Activated CD4-positive, alpha-beta T cell treated with anti-CD3 and anti-CD28 coated beads, Interleukin-2, Interleukin-6, amounts not matched to agents 100 ng/mL and 50 ng/mL, durations not matched to agents 16 hours and 8 hours (primary cell): ENCODE results near the gene NGB.

ENCODE experiments used
- DNase-seq: peaks from one replicate; pipeline ENCODE4 v3.0.0-alpha.2; 2020

NGB gene

DNA sequence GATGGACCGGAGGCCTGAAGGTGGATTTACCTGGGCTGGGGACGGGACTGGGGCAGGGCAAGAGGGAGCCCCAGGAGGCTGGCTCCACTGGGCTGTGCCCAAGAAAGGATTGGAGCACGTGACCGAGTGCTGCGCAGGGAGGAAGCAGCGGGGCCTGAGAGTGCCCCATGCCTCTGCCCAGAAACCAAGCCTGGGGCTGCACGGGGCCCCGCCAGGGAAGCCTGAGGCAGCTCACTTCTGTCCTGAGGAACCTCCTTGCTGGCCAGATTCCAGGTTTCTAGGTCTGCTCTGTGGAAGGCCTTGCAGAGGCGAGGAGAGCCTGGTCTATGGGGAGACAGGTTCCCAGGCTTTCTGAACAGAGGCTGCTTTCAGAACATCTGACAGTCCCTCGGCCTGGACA, 10.4 kb downstream of the NGB start:
- DNase-seq, result no peak

DNA sequence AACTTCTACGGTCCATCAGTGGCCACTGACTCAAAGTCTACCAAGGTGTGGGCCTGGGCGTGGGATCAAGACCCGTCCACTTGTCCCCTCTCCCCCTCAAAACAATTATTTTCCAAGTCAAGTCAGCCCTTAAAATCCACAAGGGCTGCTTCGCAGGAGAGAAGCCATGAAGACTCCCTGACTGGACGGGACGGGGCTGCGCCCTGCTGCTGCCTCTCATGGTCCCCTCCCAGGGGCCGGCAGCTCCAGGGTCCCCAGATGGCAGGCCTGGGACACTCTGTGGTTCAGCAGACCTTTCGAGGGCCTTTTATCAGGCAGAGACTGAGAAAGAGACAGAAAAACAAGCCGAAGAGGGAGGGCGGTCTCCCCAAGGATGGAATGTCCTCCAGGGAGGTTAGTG, 10.8 kb downstream of the NGB start:
- no peak for DNase-seq

DNA sequence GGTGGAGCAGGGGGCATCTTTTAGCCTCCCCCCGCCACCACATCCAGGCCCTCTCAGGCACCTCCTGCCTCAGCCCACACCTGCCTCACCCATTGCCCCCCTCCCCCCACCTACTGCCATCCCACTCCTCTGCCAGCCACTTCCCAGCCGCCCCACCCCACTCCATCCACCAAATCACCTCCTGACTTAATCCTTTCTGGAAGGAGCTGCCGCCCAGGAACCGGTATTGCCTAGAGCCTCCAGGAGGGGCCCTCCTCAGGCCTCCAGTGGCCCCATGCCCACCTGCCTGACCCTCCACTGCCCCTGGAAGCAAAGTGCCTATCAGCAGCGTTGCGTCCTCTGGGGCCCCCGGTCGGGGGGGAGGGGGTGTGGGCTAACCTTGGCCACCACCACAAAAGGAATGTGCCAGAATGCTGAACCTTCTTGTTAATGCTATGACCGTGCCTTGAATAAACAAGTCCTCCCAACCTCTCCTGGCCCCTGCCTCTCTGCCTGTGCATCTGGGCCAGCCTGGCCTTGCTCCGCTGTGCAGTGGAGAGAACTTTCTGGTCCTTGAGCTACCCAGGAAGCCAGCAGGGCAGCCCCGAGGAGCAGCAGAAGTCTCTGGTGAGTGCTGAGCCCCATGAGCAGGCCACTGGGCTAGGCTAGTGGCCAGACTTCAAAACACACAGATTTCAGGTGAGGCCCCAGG, 11.8 kb downstream of the NGB start:
- DNase-seq, result no peak

DNA sequence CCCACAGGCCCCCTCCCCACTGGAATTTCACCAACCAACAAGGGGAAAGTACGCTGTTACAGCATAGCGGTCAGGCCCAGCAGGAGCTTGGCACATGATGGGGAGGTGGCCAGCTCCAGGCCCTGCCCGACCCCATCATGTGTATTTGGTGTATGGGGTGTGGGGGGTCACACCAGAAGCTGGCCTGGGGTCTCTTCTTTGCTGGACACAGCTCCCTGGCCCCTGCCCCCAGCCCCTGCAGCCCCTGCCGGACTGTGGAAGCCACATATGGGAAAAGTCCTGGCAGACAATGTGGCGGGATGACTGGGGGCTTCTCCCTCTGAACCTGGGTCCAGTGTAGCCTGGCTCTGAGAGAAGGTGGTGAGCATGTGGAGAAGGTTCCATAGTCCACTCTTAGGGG, 12.4 kb downstream of the NGB start:
- DNase-seq, result no peak

DNA sequence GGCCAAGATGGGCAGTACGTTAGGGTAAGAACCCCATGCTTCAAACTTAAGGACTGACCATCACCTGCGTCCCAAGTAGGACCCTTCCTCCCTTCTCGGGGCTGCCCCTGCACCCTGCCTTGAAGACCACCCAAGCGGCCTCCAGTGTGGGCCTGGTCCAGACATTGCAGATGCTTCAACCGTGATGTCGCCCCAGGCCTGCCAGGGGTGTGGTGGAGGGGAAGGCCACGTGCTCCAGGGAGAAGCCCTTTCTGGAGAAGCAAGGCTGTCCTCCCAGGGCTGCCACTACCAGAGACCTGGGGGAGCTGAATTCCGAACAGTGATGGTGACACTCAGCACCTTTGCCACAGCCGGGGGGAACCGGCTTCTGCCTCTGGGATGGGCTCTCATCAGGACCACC, 13.3 kb downstream of the NGB start:
- DNase-seq, result no peak

DNA sequence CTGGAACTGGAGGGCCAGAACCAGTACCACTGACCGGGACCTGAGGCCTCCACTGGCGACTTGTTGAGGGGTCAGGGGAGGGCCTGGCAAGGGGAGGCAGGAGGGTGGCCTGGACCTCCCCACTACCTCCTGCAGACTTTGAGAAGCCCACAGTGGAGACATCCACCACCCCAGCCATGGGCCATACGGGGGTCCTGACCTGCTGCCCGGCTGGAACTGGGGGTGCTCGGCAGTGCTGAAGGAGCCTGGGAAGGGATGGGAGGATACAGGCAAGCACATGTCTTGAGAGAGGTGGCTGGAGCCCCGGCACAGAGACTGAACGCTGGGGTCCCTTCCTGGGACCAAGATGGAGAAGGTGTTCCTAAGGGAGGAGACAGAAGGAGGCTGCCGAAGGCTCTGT, 14.3 kb downstream of the NGB start:
- no peak for DNase-seq

DNA sequence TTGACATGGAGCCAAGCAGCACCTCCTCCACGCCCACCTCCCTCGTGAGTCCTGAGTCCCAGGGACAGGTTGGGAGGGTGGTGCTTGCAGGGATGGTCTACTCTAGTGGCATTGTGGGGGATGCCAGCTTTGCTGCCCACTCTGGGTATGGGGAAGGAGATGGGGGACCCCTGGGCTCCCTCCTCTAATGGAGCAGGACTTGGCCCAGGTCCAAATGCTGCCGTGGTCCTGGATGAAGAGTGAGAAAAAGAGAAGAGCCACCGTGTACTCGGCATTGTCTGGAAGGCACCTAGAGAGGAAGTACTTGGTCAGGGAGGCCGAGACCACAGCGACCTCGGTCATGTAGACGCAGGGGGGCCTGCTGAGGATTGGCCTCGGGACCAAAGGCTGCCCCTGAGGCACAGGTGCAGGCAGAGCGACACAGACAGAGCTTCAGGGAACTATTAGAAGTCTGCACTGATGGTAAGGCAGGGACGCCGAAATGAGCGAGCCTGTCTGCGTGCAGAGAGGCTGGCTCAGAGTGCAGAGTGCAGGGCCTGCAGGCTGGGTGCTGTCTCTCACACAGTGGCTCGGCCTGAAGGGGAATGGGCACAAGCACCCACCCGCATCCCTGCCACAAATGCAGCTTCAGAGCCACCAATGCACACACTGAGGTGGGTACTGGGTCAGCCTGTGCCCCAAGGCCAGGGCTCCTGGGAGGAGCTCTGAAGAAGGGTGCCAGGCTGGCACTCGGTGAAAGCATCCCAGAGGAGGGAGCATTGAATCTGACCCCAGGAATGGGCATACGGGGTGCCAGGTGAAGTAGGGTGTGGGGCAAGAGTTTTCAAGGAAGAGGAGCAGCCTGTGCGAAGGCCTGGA, 17.4 kb downstream of the NGB start:
- DNase-seq, result no peak

DNA sequence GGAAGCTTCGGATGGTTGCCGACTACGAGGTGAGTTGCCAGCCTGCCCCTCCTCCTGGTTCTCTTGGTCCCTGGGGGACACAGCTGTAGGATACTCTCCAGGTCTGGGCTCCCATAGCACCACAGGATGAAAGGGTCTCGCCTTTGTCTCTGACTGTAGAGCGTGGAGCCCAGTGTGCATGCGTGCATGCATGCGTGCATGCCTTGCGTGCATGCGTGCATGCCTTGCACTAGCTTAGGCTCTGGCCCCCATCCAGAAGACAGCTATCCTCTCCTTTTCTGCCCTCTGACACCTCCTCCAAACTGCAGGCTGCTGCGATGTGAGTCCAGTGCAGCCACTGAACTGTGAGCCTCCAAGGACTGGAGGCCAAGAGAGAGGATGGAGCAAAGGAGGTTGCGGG, 19.1 kb downstream of the NGB start:
- no peak for DNase-seq

DNA sequence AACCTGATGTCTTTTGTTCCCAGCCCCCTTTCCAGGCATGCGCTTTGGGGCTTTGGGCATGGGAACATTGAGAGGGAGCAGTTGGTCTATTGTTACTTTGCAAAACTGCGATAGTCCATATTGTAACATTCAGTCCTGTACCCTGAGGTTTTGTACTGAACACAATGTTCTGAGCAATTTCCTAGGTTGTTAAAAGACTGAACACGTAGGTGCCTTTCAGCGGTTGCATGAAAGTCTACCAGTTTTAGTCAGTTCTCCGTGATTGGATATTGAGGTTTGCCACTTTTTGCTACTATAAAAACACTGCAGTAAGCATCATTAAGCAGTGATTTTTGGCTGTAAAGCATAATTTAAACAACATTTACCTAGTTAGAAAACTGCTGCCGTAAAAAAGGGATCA, 20.1 kb downstream of the NGB start:
- no peak for DNase-seq

DNA sequence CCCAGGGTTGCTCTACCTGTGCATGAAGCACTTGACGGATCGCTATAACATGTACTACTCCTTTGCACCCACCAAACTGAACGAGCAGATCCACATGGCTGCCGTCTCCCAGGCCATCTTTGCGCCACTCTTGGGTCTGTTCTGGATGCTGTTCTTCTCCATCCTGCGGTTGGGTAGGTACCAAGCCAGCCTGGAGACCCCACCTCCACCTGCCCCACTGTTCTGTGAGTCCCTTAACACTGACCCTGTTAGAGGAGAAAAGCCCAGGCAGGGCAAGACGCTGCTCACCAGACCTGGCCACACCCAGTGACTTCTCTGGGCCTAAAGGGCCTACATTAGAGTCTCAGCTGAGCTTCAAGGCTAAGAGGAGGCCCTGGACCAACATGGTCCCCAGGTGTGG, 21.7 kb downstream of the NGB start:
- no peak for DNase-seq

DNA sequence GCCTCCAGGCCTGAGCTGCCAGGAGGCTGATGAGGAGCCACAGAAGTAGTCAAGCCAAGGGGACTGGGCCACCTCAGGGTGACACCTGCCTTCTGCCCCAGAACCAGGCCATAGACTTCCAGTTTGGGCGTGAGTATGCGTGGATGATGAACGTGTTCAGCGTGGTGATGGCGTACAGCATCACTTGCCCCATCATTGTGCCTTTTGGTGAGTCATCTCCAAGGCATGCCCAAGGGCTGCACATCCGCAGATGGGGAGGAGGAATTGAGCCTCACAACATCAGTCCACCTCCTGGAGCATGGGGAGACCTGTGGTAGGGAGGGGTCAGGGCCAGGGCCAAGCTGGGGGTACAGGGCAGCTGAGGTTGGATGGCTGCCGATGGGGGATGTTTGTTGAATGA, 22.3 kb downstream of the NGB start:
- DNase-seq, result no peak

DNA sequence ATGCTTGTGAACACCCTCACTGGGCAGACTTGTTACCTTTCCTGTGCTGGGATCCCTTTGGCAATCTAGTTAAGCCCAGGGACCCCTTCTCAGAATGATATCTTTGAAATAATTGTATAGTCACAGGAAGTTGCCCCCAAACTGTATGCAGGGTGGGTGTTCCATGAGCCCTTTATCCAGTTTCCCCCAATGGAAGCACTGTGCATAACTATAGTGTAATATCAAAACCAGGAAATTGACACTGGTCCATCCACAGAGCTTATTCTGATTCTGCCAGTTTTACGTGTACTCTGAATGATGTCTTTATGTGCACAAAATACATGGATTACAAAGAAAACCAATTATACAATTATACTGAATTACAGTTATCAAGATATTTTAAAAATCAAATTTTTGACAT, 24.2 kb downstream of the NGB start:
- DNase-seq, result no peak

DNA sequence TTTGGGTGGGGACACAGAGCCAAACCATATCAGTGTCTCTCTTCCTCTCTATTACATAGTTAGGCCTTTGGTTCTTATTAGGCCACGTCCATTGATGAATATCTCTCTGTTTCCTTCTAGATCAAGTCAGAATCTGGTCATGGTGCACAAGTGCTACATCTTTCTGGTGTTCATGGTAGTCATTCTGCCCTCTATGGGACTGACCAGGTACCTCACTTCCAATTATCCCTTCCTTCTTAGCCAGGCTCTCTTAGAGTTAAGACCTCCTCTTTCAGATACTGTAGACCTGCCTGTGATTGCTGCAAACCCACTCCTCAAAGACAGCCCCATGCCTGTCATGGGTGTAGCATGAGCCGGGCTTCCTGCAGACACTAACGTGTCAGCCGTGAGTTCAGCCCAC, 25.2 kb downstream of the NGB start:
- no peak for DNase-seq

DNA sequence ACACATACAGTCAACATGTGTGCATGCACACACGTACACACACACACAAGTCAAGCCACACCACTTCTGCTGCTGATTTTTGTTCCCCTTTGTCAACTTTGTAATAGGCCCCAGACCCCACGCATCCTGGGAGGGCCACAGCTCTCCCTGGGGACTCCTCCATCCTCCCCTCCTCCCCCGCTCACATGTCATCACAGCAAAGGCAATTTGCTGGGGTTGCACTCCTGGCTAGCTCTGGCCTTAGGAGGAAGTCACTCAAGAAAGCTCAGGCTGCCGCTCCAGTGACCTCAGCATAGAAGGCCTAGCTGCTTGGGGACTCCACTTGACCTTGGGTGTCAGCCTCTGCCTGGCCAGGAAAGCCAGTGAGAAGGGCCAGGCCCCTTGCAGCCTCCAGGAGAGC, 27.2 kb downstream of the NGB start:
- no peak for DNase-seq

DNA sequence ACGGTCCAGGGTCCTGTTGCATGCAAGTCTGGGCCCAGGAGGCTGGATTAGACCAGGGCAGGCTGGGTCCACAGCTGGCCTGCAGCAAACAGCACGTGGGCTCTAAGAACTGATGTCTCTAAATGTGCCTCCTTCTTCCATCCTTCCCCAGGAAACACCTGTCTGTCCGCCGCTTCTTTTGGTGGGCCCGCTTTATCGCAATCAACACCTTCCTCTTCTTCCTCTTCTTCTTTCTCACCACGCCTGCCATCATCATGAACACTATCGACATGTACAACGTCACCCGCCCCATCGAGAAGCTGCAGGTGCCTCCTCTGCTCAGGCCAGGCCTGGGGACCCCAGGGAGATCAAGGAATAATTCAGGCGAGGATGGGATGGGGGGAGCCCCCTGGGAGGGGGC, 28.3 kb downstream of the NGB start:
- DNase-seq, result no peak

DNA sequence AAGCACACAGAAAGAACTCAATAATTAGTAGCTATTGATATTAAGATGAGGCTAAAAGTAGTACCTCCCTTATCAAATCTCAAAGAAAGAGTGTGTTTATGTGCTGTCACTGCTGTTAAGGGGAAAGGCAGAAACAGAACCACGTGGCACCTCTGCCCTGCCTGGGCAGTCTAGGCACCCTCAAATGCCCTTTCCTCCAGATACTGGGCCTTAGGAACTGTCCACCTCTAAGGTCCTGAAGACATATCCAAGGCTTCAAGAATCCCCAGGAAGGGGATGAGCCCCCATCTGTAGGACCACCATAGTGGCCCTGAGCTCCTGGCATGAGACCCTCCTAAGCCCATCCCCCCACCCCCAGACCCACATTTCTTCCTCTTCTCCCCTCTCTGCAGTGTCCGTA, 29.1 kb downstream of the NGB start:
- DNase-seq, result no peak

DNA sequence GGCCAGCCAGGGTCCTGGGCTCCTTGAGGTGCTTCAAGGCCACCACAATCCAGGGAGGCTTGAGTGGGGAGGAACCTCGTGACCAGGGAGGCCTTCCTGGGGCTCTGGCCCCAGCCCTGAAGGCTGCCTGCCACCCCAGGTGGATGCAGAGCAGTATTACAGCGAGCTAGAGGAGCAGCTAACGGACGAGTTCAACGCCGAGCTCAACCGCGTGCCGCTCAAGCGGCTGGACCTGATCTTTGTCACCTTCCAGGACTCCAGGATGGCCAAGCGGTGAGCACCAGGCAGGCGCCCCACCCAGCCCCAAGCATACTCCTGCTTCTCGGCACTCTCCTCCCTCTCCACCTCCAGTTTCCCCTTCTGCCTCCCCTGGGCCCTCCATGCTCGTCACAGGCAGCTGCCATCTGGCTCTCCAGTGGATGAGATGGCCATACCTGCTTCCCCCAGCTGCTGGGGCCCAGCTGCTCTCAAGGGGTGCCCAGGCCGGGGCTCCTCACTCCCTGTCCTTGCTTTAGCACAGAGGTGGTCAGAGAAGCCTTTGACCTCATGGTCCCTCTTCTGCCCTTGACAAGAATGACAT, 30.6 kb downstream of the NGB start:
- DNase-seq, result no peak

DNA sequence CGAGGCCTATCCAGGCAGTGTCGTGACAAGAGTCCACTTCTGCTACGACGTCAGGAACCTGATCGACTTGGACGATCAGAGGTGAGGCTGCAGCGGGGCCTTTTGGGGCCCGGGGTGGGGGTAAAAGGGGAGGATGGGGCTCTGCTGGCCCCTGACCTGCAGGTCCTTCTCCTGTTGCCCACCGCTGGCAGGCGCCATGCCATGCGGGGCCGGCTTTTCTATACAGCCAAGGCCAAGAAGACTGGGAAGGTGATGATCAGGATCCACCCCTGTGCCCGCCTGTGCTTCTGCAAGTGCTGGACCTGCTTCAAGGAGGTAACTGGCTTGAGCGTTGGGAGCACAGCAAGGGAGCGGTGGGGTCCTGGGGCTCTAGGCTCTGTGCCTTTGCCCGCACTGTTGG, 31.6 kb downstream of the NGB start:
- no peak for DNase-seq

DNA sequence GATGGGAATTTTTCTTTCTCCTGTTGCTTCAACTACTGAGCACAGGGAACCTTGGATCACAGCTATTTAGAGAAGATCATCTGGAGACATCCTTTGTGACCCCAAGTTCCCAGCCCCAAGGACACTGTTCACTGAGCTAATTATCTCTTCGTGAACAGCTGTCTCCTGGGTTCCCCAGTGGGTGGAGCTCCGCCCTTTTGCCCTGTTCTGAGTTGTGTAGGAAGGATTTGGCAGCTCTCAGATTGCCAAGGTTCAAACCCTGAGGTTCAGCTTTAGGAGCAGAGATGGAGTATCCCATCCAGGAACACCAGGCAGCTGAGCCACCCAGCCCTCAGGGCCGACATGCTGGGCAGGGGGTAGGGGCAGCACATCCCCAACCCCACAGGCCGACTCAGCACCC, 32.0 kb downstream of the NGB start:
- no peak for DNase-seq

DNA sequence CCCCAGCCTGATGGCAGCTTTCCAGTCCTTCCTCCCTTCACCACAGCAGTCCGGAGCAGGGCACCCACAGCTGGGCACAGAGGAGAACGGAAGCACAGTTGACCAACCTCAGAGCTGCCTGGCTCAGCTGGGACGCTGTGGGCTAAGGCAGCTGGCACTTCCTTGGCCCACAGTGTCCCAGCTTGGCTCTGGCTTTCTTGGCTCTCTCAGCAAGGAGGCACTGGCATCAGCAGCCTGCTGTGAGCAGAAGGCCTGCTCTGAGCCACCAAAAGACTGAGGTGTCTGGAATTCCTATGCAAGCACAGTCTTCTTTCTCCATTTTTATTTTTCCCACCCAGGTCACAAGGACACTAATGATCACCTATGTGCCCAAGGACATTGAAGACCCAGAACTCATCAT, 32.6 kb downstream of the NGB start:
- no peak for DNase-seq

DNA sequence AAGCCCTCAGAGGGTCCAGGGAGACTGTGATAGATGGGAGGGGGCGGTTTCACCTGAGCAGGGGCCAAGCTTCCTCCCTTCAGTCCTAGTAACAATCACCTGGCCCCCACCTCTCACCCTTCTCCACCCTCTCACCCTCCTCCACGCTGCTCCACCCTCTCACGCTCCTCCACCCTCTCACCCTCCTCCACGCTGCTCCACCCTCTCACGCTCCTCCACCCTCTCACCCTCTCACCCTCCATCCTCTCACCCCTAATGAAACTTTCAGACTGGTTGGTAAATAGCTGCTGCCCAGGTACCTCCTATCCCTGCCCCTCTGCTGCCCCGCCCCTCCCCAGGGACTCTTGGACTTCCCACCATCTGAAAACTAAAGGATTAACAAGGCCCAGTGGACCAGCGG, 34.2 kb downstream of the NGB start:
- no peak for DNase-seq

DNA sequence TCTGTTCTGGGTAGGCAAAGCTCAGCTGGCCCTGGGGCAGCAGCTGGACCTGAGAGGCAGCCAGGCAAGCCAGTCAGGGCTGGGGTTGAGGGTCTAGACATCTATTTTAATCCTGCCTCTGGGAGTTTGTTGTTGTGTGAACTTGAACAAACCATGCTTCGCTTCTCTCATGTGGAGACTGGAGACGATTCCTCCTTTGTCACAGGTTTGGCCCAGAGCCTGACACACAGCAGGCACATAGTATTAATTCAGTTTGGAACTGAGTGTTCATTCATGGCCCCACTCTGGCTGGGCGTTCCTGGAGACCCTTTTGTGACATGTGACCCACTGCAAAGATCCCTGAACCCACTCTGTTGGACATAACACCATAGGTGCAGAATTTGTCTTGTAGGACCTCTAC, 39.3 kb downstream of the NGB start:
- DNase-seq, result no peak

DNA sequence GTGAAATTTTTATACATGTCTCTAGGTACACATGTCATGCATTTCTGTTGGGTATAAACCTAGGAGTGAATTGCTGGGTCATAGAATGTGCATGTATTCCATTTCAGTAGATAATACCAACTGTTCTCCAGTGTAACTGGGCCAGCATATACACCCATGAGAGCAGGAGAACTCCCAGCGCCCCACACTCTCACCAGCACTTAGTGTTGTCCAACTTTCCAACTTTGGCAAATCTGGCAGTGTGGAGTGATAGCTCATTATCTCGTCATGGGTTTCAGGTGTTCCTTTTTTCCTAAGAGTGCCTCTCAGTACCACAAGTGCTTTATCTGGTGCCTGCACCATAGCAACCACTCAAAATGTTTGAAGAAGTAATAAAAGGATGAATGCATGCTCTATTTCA, 40.1 kb downstream of the NGB start:
- no peak for DNase-seq

DNA sequence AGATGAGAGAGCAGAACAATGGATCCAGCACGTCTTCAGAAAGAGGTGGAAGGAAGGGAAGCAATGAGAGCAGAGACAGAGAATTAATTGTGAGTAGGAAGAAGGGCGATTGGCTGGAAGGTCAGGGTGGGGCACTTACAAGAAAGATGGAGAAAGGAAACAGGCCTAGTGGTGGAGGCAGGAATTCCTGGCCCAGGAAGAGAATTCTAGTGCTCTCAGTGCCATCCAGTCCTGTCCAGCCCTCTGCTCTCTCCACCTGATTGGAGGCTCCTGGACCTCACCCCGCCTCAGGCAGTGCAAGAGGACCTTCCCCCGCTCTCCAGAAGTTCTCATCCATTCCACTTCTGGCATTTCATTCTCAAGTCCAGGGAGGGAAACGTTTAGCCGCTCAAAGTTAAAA, 43.0 kb downstream of the NGB start:
- no peak for DNase-seq
